ENCODE results near the gene PDHB.

PDHB gene

DNA sequence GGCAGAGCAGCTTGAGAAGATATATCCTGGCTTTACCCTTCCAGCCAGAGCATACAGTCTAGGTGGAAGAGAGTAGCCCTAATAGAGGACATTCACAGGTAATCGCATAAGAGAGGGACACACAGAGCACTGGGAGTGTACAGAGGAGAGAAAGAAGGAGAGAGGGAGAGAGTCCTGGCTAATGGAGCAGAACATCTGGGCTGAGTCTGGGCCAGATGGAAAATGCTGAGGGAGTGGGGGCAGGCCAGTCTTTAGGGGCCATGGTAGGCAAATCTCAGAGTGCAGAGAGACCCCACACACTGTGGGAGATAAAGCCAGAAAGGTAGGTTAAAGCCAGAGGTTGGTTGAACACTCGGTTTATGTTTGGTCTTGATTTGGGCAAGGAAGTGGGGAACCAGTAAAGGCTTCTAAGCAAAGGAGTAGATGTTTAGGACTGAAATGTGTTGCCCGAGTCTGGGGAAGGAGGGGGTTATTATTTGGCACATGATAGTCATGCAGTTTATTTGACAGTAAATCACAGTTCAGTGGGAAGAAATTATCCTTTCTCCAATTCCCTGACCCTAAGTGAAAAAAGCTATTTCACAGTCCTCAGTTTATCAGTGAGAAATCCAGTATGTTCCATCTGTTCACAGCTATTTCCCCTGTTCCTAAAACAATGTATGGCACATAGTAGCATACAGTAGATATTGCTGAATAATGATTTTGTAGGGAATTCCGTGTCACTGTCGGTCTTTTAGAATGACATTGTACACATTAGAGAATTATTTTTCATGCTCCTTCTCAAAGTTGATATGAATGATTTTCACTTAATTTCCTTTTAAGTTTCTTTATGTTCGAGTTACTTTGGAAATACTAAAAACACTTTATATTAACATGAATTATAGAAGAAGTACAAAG is 45.7 kb downstream of the PDHB start:
- no peak overlapping the region for H3K27ac ChIP-seq
- no peak for TF ChIP-seq ZFX (IDR thresholded peaks at IDR 0.05; ENCODE audit: borderline replicate concordance)

DNA sequence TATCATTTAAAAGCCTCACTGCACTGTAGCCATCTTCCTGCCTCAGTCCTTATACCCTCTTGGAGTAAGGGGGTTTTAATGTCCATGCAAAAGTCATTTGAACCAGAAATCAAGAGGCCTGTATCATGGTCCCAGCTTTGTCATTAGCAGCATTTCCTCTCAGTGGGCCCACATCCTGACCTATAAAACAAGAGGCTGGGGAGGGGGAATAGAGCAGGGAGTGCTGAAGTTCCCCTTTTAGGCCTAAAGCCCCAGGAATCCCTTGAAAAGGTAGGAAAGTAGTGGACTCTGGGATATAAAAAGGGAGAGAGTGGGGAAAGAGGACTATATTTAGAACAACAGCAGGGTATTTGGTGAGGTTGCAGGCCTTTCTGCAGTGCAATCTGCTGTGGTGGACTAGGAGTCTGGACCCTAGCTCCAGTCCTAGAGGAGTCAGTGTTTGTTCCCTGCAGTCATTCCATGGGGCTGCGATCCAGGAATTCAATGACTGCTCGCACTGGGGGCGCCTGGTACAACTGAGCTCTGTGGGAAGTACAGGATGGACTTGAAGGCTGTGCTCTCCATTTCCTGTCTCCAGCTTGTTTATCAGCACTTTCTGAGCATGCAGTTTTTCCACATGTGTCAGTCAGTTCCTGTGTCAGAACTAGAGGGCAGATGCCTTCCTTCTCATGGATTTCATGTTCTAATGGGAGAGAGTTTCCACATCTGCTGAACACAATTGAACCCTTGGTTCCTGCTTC is 46.8 kb downstream of the PDHB start:
- TF ChIP-seq, protein P1, sequence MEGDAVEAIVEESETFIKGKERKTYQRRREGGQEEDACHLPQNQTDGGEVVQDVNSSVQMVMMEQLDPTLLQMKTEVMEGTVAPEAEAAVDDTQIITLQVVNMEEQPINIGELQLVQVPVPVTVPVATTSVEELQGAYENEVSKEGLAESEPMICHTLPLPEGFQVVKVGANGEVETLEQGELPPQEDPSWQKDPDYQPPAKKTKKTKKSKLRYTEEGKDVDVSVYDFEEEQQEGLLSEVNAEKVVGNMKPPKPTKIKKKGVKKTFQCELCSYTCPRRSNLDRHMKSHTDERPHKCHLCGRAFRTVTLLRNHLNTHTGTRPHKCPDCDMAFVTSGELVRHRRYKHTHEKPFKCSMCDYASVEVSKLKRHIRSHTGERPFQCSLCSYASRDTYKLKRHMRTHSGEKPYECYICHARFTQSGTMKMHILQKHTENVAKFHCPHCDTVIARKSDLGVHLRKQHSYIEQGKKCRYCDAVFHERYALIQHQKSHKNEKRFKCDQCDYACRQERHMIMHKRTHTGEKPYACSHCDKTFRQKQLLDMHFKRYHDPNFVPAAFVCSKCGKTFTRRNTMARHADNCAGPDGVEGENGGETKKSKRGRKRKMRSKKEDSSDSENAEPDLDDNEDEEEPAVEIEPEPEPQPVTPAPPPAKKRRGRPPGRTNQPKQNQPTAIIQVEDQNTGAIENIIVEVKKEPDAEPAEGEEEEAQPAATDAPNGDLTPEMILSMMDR (IDR thresholded peaks at IDR 0.05): no peak
- no peak for TF ChIP-seq ZFX (IDR thresholded peaks at IDR 0.05; ENCODE audit: borderline replicate concordance)
- no peak overlapping the region for H3K27ac ChIP-seq

DNA sequence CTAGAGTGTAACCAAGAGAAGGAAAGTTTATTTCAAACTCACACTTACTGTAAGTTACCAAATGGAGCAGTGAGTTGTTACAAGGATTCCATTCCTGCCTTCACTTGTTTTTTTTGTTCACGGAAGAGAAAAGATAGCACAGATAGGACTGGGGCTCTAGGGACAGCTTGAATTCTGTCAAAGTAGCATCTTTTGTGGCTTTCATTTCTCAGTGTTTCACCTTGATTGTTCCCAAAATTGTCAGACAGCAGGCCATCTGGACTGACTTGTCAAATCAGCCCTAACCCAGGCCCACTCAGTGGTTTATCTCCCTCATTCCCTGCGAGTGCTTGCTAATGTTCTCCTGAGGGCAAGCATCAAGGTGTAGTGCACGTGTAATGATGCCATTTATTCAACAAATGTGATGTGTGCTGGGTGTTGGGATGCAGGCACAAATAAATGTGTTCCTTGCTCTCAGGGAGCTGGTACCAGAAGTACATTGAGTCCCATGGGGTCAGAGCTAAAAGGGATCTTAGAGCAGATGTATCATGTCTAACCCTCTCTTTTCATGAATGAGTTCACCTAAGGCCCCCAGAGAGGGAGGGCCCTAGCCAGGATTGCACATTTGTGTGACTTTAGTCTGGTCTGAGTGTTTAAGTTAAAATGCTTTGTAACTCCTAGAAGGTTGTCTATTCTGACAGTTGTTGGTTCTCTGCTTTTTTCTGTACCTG is 49.1 kb downstream of the PDHB start:
- no peak for TF ChIP-seq ZFX (IDR thresholded peaks at IDR 0.05; ENCODE audit: borderline replicate concordance)
- TF ChIP-seq, protein P1 (IDR thresholded peaks at IDR 0.05): no peak
- no peak overlapping the region for H3K27ac ChIP-seq

DNA sequence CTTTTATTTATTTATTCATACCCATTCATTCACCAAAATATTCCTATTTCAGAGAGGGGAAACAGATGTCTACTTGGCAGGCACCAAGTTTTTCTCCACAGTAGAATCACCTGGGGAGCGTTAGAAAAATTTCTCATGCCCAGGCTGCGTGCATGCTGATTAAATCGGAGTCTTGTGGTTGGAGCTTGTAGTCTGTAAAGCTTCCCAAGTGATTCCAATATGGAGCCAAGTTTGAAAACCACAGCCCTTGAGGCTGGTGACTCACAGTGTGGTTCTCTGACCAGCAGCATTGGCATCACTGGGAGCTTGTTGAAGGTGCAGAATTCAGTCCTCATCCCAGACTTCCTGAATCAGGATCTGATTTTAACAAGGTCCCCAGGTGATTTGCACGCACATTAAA is 49.7 kb downstream of the PDHB start:
- no peak overlapping the region for H3K27ac ChIP-seq
- TF ChIP-seq, protein P1 (IDR thresholded peaks at IDR 0.05): no peak
- no peak for TF ChIP-seq ZFX (IDR thresholded peaks at IDR 0.05; ENCODE audit: borderline replicate concordance)

DNA sequence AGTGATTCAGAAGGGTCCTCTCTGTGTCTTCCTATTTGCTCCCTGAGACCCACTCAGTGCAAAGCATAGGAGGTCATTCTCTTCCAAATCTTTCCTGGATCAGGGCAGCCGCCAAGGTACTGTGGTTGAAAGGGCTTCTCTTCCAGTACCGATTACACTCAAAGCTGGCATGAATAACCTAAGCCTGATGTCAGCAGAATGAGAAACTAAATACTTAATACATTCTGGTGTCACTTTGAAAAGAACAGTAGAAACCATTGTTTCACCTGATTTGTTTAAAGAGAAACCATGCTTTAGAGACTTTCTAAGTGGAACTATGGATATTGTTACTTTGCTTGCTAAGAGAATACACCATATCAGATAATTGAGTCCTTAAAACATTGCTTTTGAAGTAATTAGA is 50.2 kb downstream of the PDHB start:
- no peak overlapping the region for H3K27ac ChIP-seq
- TF ChIP-seq, protein P1 (IDR thresholded peaks at IDR 0.05): no peak

DNA sequence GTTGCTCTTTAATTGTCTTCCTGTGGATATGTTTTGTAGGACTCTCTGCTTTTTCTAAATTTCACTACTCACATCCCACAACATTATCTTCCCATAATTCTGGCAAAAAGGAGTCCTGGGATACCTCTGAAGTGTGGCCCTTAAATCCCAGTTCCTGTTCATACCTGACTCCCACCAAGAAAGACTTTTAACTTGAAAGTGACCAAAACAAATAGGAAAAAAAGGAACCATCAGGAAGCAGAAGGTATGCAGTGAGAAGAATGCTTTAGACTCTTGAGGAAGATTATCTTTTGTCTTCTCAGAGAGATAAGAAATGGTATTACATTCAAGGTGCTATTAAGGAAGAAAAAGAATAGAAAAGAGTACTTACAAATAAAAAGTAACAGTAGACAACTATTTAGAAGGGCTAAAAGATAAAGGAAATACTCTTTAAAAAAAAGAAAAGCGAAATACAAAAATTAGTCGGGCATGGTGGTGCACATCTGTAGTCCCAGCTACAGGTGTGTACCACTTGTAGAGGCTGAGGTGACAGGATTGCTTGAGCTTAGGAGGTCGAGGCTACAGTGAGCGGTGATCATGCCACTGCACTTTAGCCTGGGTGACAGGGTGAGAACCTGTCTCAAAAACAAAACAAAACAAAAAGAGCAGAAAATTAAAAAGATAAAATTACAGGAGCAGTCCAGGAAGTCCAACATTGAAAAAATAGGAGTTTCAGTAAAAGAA is 54.1 kb downstream of the PDHB start:
- TF ChIP-seq, protein P1 (IDR thresholded peaks at IDR 0.05): no peak
- TF ChIP-seq ZFX (IDR thresholded peaks at IDR 0.05; ENCODE audit: borderline replicate concordance): no peak
- no peak overlapping the region for H3K27ac ChIP-seq

DNA sequence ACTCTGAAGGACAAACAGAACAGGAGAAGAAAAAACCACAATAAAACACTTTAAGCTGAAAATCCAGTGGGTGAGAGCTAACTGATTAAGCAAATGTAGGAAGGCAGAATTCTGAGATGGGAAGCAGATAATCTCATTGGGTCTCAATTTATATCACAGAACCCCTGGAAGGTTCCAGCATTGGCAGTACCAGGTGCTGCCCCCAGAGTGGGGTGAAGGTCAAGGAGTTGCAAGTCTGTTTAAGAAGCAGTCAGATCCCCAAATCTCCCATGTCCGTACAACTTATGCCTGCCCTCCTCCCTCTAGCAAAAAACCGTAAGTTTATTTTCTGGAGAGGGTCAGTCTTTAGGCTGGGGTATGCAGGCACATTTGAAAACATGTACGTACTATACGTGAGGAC is 55.9 kb downstream of the PDHB start:
- H3K27ac ChIP-seq: no peak overlapping the region
- no peak for TF ChIP-seq ZFX (IDR thresholded peaks at IDR 0.05; ENCODE audit: borderline replicate concordance)
- TF ChIP-seq, protein P1 (IDR thresholded peaks at IDR 0.05): no peak
